AG09319 (cell line): ENCODE measurements around the gene ARID1B.

Experiments
- DNase-seq: peaks from one replicate; pipeline ENCODE4 v3.0.0-alpha.2; 2010; ENCODE audit warnings: low read depth; ENCODE audit errors: extremely low read depth
- CTCF ChIP-seq: IDR thresholded peaks from 2 replicates; pipeline ENCODE4 v1.5.1; 2011; ENCODE audit warnings: low read depth, mild to moderate bottlenecking, inconsistent platforms, low read length, moderate library complexity

ARID1B gene

GRCh38 chr6:156872903-156873302 lies 95.7 kb downstream of the ARID1B start:
- DNase-seq = no peak
- TF ChIP-seq CTCF = no peak

- no peak for TF ChIP-seq CTCF
- DNase-seq = no peak
Measured at GRCh38 chr6:156873654-156874380, 96.6 kb downstream of the ARID1B start.

- TF ChIP-seq CTCF = no peak
- no peak for DNase-seq
Measured at GRCh38 chr6:156875062-156875461, 97.9 kb downstream of the ARID1B start.

GRCh38 chr6:156876302-156876701 lies 99.1 kb downstream of the ARID1B start:
- DNase-seq = no peak
- TF ChIP-seq CTCF = peak; percentile 24

- no peak for DNase-seq
- TF ChIP-seq CTCF = no peak
Measured at GRCh38 chr6:156877126-156877863, 100.1 kb downstream of the ARID1B start.

GRCh38 chr6:156878681-156879080 lies 101.5 kb downstream of the ARID1B start:
- no peak for DNase-seq
- no peak for TF ChIP-seq CTCF

GRCh38 chr6:156879186-156879585 lies 102.0 kb downstream of the ARID1B start:
- TF ChIP-seq CTCF = no peak

More at GRCh38 chr6:156879186-156879585, 102.0 kb downstream of the ARID1B start:
- no peak for DNase-seq
